ENCODE measurements around the gene SLC25A31. TPM values are rescaled to one million over a fixed set of nuclear protein-coding genes. Genes with fewer than 3 reads are reported as not detected.

SLC25A31 gene
- total RNA-seq, 2 donors from 2014 or later, result not detected

DNA sequence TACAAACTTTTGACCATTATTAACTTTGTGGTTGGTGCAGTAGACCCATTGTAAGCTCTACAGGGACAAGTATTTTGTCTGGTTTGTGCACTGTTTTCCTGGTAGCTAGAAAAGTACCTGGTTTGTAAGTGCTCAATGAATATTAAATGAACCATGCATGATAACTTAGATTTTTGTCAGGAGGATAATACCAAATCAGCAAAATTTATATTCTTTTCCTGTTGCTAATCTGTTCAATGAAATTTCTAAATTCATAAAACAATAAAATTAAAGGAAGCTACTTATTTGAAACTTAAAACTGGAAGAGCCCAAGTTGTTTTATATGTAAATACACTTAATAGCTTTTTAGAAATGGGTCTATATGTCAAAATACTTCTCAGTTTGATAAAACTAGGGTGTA lies 69.5 kb downstream of the SLC25A31 start:
- no peaks in the 10 kb centered on the region for H3K27me3 ChIP-seq
- DNase-seq (ENCODE audit: low spot score), result no peak
- no peak overlapping the region for H3K27ac ChIP-seq
- TF ChIP-seq, protein P1, sequence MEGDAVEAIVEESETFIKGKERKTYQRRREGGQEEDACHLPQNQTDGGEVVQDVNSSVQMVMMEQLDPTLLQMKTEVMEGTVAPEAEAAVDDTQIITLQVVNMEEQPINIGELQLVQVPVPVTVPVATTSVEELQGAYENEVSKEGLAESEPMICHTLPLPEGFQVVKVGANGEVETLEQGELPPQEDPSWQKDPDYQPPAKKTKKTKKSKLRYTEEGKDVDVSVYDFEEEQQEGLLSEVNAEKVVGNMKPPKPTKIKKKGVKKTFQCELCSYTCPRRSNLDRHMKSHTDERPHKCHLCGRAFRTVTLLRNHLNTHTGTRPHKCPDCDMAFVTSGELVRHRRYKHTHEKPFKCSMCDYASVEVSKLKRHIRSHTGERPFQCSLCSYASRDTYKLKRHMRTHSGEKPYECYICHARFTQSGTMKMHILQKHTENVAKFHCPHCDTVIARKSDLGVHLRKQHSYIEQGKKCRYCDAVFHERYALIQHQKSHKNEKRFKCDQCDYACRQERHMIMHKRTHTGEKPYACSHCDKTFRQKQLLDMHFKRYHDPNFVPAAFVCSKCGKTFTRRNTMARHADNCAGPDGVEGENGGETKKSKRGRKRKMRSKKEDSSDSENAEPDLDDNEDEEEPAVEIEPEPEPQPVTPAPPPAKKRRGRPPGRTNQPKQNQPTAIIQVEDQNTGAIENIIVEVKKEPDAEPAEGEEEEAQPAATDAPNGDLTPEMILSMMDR (IDR thresholded peaks at IDR 0.05), result no peak
- H3K9me3 ChIP-seq, result no peaks in the 10 kb centered on the region
- no peak overlapping the region for H3K4me3 ChIP-seq
- H3K36me3 ChIP-seq, result no peaks in the 10 kb centered on the region
- no peaks in the 10 kb centered on the region for H3K4me1 ChIP-seq

DNA sequence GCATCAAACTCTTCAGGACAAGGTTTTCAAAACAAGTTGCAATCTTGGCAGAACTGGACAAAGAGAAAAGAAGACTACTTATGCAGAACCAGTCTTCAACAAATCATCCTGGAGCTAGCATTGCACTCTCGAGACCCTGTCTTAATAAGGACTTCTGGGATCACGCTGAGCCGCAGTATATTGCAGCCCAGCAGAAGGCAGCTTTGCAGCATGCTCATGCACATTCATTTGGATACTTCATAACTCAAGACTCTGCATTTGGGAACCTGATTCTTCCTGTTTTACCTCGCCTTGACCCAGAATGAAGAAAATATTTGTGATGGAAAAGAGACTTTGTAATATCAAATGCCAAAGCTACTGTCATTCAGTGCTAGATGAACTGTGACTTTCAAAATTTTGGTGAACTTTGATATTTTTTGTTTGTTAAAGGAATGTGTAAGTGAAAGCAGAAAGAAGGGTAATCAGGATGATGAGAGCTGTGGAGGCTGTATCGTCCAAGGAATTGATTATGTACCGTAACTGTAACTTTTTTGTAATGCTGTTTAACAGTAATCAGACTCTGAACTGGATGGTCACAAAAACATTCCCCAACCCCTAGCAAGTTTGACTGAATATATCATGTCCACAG lies 79.1 kb downstream of the SLC25A31 start:
- no peak overlapping the region for H3K27ac ChIP-seq
- H3K36me3 ChIP-seq, result peaks cover 13% of the 10 kb centered on the region
- H3K9me3 ChIP-seq, result no peaks in the 10 kb centered on the region
- H3K27me3 ChIP-seq, result no peaks in the 10 kb centered on the region
- H3K4me3 ChIP-seq, result no peak overlapping the region
- H3K4me1 ChIP-seq, result no peaks in the 10 kb centered on the region
- DNase-seq (ENCODE audit: low spot score), result no peak
- TF ChIP-seq, protein P1 (IDR thresholded peaks at IDR 0.05), result no peak

DNA sequence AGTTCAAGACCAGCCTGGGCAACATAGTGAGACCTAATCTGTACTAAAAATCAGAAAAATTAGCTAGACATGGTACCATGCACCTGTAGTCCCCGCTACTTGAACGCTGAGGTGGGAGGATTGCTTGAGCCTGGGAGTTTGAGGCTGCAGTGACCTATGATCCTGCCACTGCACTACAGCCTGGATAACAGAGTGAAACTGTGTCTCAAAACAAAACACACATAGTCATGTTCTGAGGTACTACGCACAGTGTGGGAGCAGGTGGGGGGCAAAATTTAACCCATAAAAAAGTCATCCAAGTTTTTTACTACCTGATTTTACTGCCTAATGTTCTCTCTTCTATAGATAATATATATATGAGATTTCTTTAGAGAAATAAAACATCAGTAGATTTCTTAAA lies 80.4 kb downstream of the SLC25A31 start:
- H3K4me1 ChIP-seq, result no peaks in the 10 kb centered on the region
- H3K4me3 ChIP-seq, result no peak overlapping the region
- no peak overlapping the region for H3K27ac ChIP-seq
- no peaks in the 10 kb centered on the region for H3K9me3 ChIP-seq
- TF ChIP-seq, protein P1 (IDR thresholded peaks at IDR 0.05), result no peak
- peaks cover 13% of the 10 kb centered on the region for H3K36me3 ChIP-seq
- DNase-seq (ENCODE audit: low spot score), result no peak
- no peaks in the 10 kb centered on the region for H3K27me3 ChIP-seq

DNA sequence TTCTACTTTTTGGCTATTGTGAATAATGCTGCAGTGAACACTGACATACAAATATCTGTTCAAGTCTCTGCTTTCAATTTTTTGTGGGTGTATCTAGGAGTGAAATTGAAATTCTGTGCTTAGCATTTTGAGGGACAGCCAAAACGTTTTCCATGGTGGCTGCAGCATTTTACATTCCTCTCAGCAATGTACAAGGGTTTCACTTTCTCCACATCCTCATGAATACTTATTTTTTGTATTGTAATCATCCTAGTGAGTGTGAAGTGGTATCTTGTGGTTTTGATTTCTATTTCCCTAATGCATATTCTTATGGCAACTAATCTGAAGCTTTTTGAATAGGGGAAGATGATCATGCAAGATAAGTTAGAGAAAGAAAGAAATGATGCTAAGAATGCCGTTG lies 92.2 kb downstream of the SLC25A31 start:
- H3K36me3 ChIP-seq, result peaks cover 14% of the 10 kb centered on the region
- H3K9me3 ChIP-seq, result no peaks in the 10 kb centered on the region
- H3K4me3 ChIP-seq, result no peak overlapping the region
- no peaks in the 10 kb centered on the region for H3K27me3 ChIP-seq
- H3K27ac ChIP-seq, result no peak overlapping the region
- TF ChIP-seq, protein P1 (IDR thresholded peaks at IDR 0.05), result no peak
- H3K4me1 ChIP-seq, result no peaks in the 10 kb centered on the region
- DNase-seq (ENCODE audit: low spot score), result no peak

Other genes with a start within 250 kb of the SLC25A31 start
- gene INTU, start 97.4 kb upstream of the SLC25A31 start, total RNA-seq, result 1 to 10 TPM; 1.8 to 4.7 TPM
- 1 to 10 TPM; 4.9 to 5.4 TPM for gene HSPA4L, start 51.9 kb downstream of the SLC25A31 start, total RNA-seq
- 1 to 10 TPM in 1 of 2 donors, not detected in 1; 2.0 TPM for gene PLK4, start 150.5 kb downstream of the SLC25A31 start, total RNA-seq
- gene MFSD8, start 234.8 kb downstream of the SLC25A31 start, total RNA-seq, result 10 to 100 TPM in 1 of 2 donors, 1 to 10 TPM in 1; 8.3 to 10.7 TPM
- gene ABHD18, start 235.0 kb downstream of the SLC25A31 start, total RNA-seq, result 1 to 10 TPM; 5.3 to 7.2 TPM

Measured in right atrium auricular region (tissue), 2 donors.